OCI-LY1 (cell line): ENCODE data around the gene OGDHL.

Experiments
- H2AFZ ChIP-seq: fragments of 200-600 bp; sonication (generic), shearing (Covaris generic); 2 replicates; pipeline ENCODE4 v1.6.0; 2014; ENCODE audit warnings: antibody characterized with exemption, mild to moderate bottlenecking, low read length
- H3F3A ChIP-seq: fragments of 200-600 bp; sonication (generic), shearing (Covaris generic); 2 replicates; pipeline ENCODE4 v1.6.0; 2014; ENCODE audit warnings: mild to moderate bottlenecking, antibody characterized with exemption, low read length, moderate library complexity; ENCODE audit not compliant: insufficient read depth
- H3K27ac ChIP-seq: fragments of 200-600 bp; sonication (generic); 2 replicates; pipeline ENCODE4 v1.5.1; 2014; ENCODE audit warnings: low read length, mixed run types, mild to moderate bottlenecking, low read depth; ENCODE audit not compliant: poor library complexity, severe bottlenecking
- H3K27me3 ChIP-seq: fragments of 200-600 bp; sonication (generic); 2 replicates; pipeline ENCODE4 v1.6.0; 2014; ENCODE audit warnings: antibody characterized with exemption, mild to moderate bottlenecking, low read length, moderate library complexity; ENCODE audit not compliant: insufficient read depth
- H3K36me3 ChIP-seq: fragments of 200-600 bp; sonication (generic); 2 replicates; pipeline ENCODE4 v1.6.1; 2014; ENCODE audit warnings: mild to moderate bottlenecking, antibody characterized with exemption, low read length, moderate library complexity, mixed read lengths; ENCODE audit not compliant: insufficient read depth
- H3K4me1 ChIP-seq: fragments of 200-600 bp; sonication (generic); 2 replicates; pipeline ENCODE4 v1.5.1; 2014; ENCODE audit warnings: mild to moderate bottlenecking, low read length, moderate library complexity; ENCODE audit not compliant: insufficient read depth, severe bottlenecking
- H3K4me2 ChIP-seq: fragments of 200-600 bp; sonication (generic), shearing (Covaris generic); 2 replicates; pipeline ENCODE4 v1.6.1; 2014; ENCODE audit warnings: low read length
- H3K4me3 ChIP-seq: fragments of 200-600 bp; sonication (generic); 2 replicates; pipeline ENCODE4 v1.5.1; 2014; ENCODE audit warnings: low read length, low read depth, mild to moderate bottlenecking, mixed read lengths; ENCODE audit not compliant: poor library complexity, severe bottlenecking
- H3K79me2 ChIP-seq: fragments of 200-600 bp; shearing (Covaris generic); 2 replicates; pipeline ENCODE4 v1.6.1; 2016; ENCODE audit warnings: mixed run types, low read length, mixed read lengths; ENCODE audit not compliant: insufficient read depth
- H3K9ac ChIP-seq: fragments of 200-600 bp; sonication (generic), shearing (Covaris generic); 2 replicates; pipeline ENCODE4 v1.6.1; 2014; ENCODE audit warnings: mild to moderate bottlenecking, low read length, mixed read lengths
- H3K9me2 ChIP-seq: fragments of 200-600 bp; sonication (generic), shearing (Covaris generic); 2 replicates; pipeline ENCODE4 v1.6.1; 2014; ENCODE audit warnings: low read depth, mild to moderate bottlenecking, low read length, mixed read lengths
- H3K9me3 ChIP-seq: fragments of 200-600 bp; shearing (Covaris generic); 2 replicates; pipeline ENCODE4 v1.6.1; 2014; ENCODE audit warnings: low read length, mixed read lengths
- H4K20me1 ChIP-seq: fragments of 200-600 bp; sonication (generic), shearing (Covaris generic); 2 replicates; pipeline ENCODE4 v1.6.0; 2016; ENCODE audit warnings: mild to moderate bottlenecking, low read length; ENCODE audit not compliant: insufficient read depth
- CTCF ChIP-seq: fragments of 200-600 bp; sonication (generic), shearing (Covaris generic); IDR thresholded peaks from 2 replicates; pipeline ENCODE4 v1.5.1; 2017; ENCODE audit warnings: mild to moderate bottlenecking, antibody characterized with exemption, low read length, moderate library complexity, mixed read lengths
- EZH2 ChIP-seq: fragments of 200-600 bp; sonication (generic), shearing (Covaris generic); IDR thresholded peaks from 2 replicates; pipeline ENCODE4 v1.8.0; 2017; ENCODE audit warnings: borderline replicate concordance, mixed run types, mild to moderate bottlenecking, antibody characterized with exemption, low read length, moderate library complexity, mixed read lengths

Gene OGDHL

DNA sequence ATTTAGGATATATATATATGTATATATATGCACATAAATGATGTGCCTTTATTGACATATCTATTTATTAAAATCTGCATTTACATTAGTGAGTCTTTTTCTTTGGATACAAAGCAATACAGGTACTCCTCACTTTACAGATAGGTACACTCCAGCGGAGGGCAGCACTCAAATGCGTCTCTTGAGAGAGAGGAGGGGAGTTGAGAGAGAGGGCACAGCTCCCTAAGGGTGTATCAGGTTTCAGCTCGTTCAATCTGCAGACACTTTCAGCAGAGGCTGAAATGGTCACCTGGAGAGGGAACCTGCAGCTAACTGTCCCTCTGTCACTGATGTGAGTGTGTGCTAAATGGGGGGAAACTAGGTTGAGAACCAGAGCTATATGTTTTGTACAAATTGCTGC, 61.1 kb downstream of the OGDHL start:
- TF ChIP-seq EZH2 (no peak), CTCF (no peak)
- no peaks in the 10 kb centered on the region for H3K4me1 ChIP-seq
- H3K36me3 ChIP-seq: no peaks in the 10 kb centered on the region
- no peaks in the 10 kb centered on the region for H3K9me2 ChIP-seq
- no peak overlapping the region for H3K4me3 ChIP-seq
- no peak overlapping the region for H3K27ac ChIP-seq
- no peaks in the 10 kb centered on the region for H3F3A ChIP-seq
- no peaks in the 10 kb centered on the region; the same call in 1 of the 2 replicates for H3K27me3 ChIP-seq
- no peak overlapping the region for H3K4me2 ChIP-seq
- no peaks in the 10 kb centered on the region for H3K79me2 ChIP-seq
- no peaks in the 10 kb centered on the region for H3K9me3 ChIP-seq
- no peaks in the 10 kb centered on the region for H4K20me1 ChIP-seq
- H2AFZ ChIP-seq: no peak overlapping the region
- H3K9ac ChIP-seq: no peak overlapping the region

DNA sequence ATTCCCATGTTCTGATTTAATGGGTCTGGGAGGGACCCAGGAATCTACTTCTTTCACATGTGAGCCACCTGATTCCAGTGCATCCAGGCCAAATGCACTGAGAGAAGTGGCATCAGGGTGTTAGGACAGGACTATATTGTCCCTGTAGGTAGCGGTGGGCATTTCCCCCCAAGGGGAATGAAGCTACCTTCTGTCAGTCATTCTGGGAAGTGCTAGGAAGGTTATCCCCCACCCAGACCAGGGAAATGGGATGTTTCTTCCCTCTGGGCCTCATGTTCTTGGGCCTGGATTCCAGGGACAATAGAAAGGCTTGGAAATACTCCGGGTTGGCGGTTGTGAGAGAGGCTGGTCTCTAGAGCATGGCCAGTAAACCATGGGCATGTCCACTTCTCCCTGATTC, 61.9 kb downstream of the OGDHL start:
- H3K9ac ChIP-seq: no peak overlapping the region

DNA sequence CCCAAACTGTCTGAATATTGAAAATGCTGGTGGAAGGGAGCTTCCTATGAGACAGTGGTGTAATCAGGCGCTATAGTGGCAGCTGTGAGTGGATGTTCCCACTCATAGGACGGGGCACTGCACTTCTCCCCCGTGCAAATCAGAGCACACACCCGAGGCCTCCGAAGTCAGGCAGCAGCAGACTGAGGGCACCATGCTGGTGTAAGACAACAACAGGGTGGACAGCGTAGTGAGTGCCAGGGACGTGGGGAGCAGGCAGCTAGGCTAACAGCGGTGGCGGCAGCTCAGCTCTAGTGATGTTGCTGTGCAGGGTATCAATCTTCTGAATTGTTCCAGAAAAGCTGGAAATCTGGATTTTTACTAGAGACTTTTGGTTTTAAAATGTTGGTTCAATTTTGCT, 63.4 kb downstream of the OGDHL start:
- Histone ChIP-seq H3K4me3 (no peak overlapping the region), H3K27ac (no peak overlapping the region), H2AFZ (no peak overlapping the region), H3K27me3 (no peaks in the 10 kb centered on the region; the same call in 1 of the 2 replicates), H3K4me2 (no peak overlapping the region), H4K20me1 (no peaks in the 10 kb centered on the region), H3K36me3 (no peaks in the 10 kb centered on the region), H3K79me2 (no peaks in the 10 kb centered on the region), H3K9me2 (no peaks in the 10 kb centered on the region), H3K9me3 (no peaks in the 10 kb centered on the region), H3K9ac (no peak overlapping the region), H3F3A (no peaks in the 10 kb centered on the region), H3K4me1 (no peaks in the 10 kb centered on the region)
- TF ChIP-seq CTCF (no peak), EZH2 (no peak)

More for the DNA sequence above, 61.9 kb downstream of the OGDHL start:
- H2AFZ ChIP-seq: no peak overlapping the region
- no peaks in the 10 kb centered on the region for H3F3A ChIP-seq
- no peak overlapping the region for H3K4me2 ChIP-seq
- H3K27me3 ChIP-seq: no peaks in the 10 kb centered on the region; the same call in 1 of the 2 replicates
- H3K9me3 ChIP-seq: no peaks in the 10 kb centered on the region
- H3K36me3 ChIP-seq: no peaks in the 10 kb centered on the region
- no peaks in the 10 kb centered on the region for H3K9me2 ChIP-seq
- no peaks in the 10 kb centered on the region for H3K4me1 ChIP-seq
- no peak overlapping the region for H3K4me3 ChIP-seq
- H3K79me2 ChIP-seq: no peaks in the 10 kb centered on the region
- no peaks in the 10 kb centered on the region for H4K20me1 ChIP-seq
- no peak overlapping the region for H3K27ac ChIP-seq
- TF ChIP-seq CTCF: no peak
- no peak for TF ChIP-seq EZH2
